Thyroid gland (tissue), 4 donors: ENCODE measurements around the gene PAX5.

ENCODE experiments used
- CTCF ChIP-seq, 6 experiments: fragments of 200-600 bp in 3 of 6; fragments of 450-650 bp in 3 of 6; sonication (generic) in 3 of 6; IDR thresholded peaks; one replicate each; pipeline ENCODE4 v1.5.1; 2016 to 2019; ENCODE audit warnings: antibody characterized with exemption in 6 of 6, mild to moderate bottlenecking in 2 of 6, inconsistent platforms in 1 of 6, moderate library complexity in 1 of 6
- POLR2A ChIP-seq, 2 donors: fragments of 450-650 bp; IDR thresholded peaks; one replicate each; pipeline ENCODE4 v1.6.1; 2017; ENCODE audit warnings: antibody characterized with exemption in 2 of 2, mild to moderate bottlenecking in 2 of 2, moderate library complexity in 1 of 2

DNA sequence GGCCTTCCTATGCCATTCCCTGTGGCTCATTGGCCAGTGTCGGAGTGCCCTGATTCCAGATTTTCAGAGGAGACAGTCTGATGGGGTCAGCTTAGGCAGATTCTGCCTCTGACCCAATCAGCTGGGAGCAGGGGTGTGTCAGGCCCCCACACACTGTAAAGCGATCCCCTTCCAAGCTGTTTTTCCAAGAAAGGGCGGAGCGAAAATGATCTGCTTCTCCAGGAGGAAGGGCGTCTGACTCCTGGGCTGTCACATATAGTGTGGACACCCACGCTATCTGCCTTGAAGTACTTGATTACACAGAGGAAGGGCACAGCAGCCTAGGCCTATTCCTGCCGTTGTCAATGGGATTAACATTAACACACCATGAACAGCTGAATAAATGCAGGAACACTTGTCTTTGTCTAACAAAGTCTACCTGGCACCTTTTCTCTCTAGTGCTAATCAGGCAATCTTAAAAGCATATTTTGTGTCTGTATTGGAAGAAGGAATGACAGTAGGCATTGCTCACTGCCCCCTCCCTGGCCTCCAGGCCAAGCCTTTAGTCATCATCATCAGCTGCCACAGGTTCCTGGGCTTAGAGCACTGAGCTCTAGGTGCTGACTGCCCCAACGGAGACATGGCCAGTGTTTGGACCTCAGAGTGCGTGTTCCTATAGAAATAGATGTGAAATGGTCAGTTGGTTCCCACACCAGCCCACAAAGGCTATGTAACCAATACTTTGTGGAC, 242.7 kb downstream of the PAX5 start:
- no peak for TF ChIP-seq CTCF (IDR thresholded peaks at IDR 0.05)
- TF ChIP-seq POLR2A (IDR thresholded peaks at IDR 0.05) = no peak
